SK-N-MC (cell line): ENCODE measurements around the gene PRDM16.

Experiments used
- EZH2 ChIP-seq: fragments of 200-600 bp; sonication (generic); IDR thresholded peaks from one replicate; pipeline ENCODE4 v1.6.1; 2017; ENCODE audit warnings: antibody characterized with exemption
- POLR2AphosphoS5 ChIP-seq: IDR thresholded peaks from 2 replicates; pipeline ENCODE4 v1.6.1; 2012; ENCODE audit warnings: mild to moderate bottlenecking, low read depth, low read length, borderline replicate concordance

- no peak for TF ChIP-seq EZH2
- TF ChIP-seq POLR2AphosphoS5, result no peak
These were observed 137.7 kb downstream of the PRDM16 start for GRCh38 chr1:3206696-3207095.
